ENCODE measurements around the gene KLF15.

The KLF15 gene

GRCh38 chr3:126394179-126394976 lies 37.2 kb upstream of the KLF15 start, which contains the start of gene CFAP100:
TSS of gene CFAP100 (plus strand) at chr3:126394909. CDS start at chr3:126396001, 1,092 bp downstream.
- no peak for TF ChIP-seq CTCF (IDR thresholded peaks at IDR 0.05; ENCODE audit: borderline replicate concordance, insufficient read depth, low read depth, low read length)
- H3K4me3 ChIP-seq (ENCODE audit: low read depth, low read length): no peak within 1 kb of the TSS

GRCh38 chr3:126393563-126393962 lies 36.4 kb upstream of the KLF15 start:
- no peak for TF ChIP-seq CTCF (IDR thresholded peaks at IDR 0.05; ENCODE audit: borderline replicate concordance, insufficient read depth, low read depth, low read length)
- H3K4me3 ChIP-seq (ENCODE audit: low read depth, low read length): no peak overlapping the region

GRCh38 chr3:126392246-126392645 lies 35.0 kb upstream of the KLF15 start:
- H3K4me3 ChIP-seq (ENCODE audit: low read depth, low read length): no peak overlapping the region
- TF ChIP-seq CTCF (IDR thresholded peaks at IDR 0.05; ENCODE audit: borderline replicate concordance, insufficient read depth, low read depth, low read length): no peak

GRCh38 chr3:126391631-126392030 lies 34.4 kb upstream of the KLF15 start:
- no peak for TF ChIP-seq CTCF (IDR thresholded peaks at IDR 0.05; ENCODE audit: borderline replicate concordance, insufficient read depth, low read depth, low read length)
- H3K4me3 ChIP-seq (ENCODE audit: low read depth, low read length): no peak overlapping the region

GRCh38 chr3:126390751-126391150 lies 33.5 kb upstream of the KLF15 start:
- no peak overlapping the region for H3K4me3 ChIP-seq (ENCODE audit: low read depth, low read length)
- no peak for TF ChIP-seq CTCF (IDR thresholded peaks at IDR 0.05; ENCODE audit: borderline replicate concordance, insufficient read depth, low read depth, low read length)

- no peak for TF ChIP-seq CTCF (IDR thresholded peaks at IDR 0.05; ENCODE audit: borderline replicate concordance, insufficient read depth, low read depth, low read length)
- no peak overlapping the region for H3K4me3 ChIP-seq (ENCODE audit: low read depth, low read length)
These were observed 33.0 kb upstream of the KLF15 start for GRCh38 chr3:126390201-126390600.

GRCh38 chr3:126389794-126390146 lies 32.6 kb upstream of the KLF15 start:
- TF ChIP-seq CTCF (IDR thresholded peaks at IDR 0.05; ENCODE audit: borderline replicate concordance, insufficient read depth, low read depth, low read length): no peak
- no peak overlapping the region for H3K4me3 ChIP-seq (ENCODE audit: low read depth, low read length)

Measured in GM12875 (cell line).